Sigmoid colon (tissue), 4 donors: ENCODE results near the gene ITGB5.
"Not testable (repeated sequence)": the region's sequence is repeated elsewhere in the genome, so short reads cannot be mapped to it uniquely, and the experiment has no call there.

Experiments used
- EP300 ChIP-seq, 4 donors: sonication (generic); formaldehyde crosslinking; IDR thresholded peaks; one replicate each; pipeline ENCODE4 v1.6.1; 2017; ENCODE audit warnings: antibody characterized with exemption in 4 of 4
- TF ChIP-seq, protein P1 (sequence below), 4 experiments: fragments of 450-650 bp in 3 of 4; fragments of 200-600 bp in 1 of 4; IDR thresholded peaks; one replicate each; pipeline ENCODE4 v1.5.1; 2016 to 2019; ENCODE audit warnings: antibody characterized with exemption in 4 of 4, mild to moderate bottlenecking in 3 of 4, moderate library complexity in 2 of 4

DNA sequence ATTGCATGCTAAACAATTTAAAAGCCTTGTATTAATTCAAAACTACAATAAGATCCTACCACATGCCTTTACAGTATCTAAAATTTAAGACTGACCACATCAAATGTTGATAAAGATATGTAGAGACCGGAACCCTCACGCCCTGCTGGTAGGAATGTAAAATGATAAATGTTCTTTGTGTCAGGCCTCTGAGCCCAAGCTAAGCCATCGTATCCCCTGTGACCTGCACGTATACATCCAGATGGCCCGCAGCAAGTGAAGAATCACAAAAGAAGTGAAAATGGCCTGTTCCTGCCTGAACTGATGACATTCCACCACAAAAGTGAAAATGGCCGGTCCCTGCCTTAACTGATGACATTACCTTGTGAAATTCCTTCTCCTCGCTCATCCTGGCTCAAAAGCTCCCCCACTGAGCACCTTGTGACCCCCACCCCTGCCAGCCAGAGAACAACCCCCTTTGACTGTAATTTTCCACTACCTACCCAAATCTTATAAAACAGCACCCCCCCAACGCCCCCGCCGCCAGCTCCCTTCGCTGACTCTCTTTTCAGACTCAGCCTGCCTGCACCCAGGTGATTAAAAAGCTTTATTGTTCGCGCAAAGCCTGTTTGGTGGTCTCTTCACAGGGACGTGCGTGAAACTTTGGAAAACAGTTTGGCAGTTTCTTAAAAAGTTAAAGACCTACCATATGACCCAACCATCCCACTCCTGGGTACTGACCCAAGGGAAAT, 59.5 kb downstream of the ITGB5 start:
- TF ChIP-seq, protein P1, sequence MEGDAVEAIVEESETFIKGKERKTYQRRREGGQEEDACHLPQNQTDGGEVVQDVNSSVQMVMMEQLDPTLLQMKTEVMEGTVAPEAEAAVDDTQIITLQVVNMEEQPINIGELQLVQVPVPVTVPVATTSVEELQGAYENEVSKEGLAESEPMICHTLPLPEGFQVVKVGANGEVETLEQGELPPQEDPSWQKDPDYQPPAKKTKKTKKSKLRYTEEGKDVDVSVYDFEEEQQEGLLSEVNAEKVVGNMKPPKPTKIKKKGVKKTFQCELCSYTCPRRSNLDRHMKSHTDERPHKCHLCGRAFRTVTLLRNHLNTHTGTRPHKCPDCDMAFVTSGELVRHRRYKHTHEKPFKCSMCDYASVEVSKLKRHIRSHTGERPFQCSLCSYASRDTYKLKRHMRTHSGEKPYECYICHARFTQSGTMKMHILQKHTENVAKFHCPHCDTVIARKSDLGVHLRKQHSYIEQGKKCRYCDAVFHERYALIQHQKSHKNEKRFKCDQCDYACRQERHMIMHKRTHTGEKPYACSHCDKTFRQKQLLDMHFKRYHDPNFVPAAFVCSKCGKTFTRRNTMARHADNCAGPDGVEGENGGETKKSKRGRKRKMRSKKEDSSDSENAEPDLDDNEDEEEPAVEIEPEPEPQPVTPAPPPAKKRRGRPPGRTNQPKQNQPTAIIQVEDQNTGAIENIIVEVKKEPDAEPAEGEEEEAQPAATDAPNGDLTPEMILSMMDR (IDR thresholded peaks at IDR 0.05) = peak in 2 of 4 experiments; percentile 22 to 30
- TF ChIP-seq EP300 (IDR thresholded peaks at IDR 0.05) = not testable (repeated sequence)
